Stimulated activated CD8-positive, alpha-beta memory T cell treated with anti-CD3 and anti-CD28 coated beads, Interleukin-7, amount 100 ng/mL, for 48 hours (primary cell): Measurements from ENCODE around the gene RCC2.

Experiments
- DNase-seq, 2 donors: peaks; one replicate each; pipeline ENCODE4 v3.0.0-alpha.2; 2020; ENCODE audit warnings: low read depth in 1 of 2; ENCODE audit errors: extremely low read depth in 1 of 2

RCC2 gene

GRCh38 chr1:17381161-17381560 lies 58.3 kb downstream of the RCC2 start:
- no peak for DNase-seq

- DNase-seq: no peak
These were observed 62.0 kb downstream of the RCC2 start for GRCh38 chr1:17377325-17377953.

- DNase-seq: no peak
These were observed 63.8 kb downstream of the RCC2 start for GRCh38 chr1:17375651-17376050.

- DNase-seq: no peak
These were observed 66.5 kb downstream of the RCC2 start for GRCh38 chr1:17372955-17373354.

GRCh38 chr1:17371896-17372295 lies 67.6 kb downstream of the RCC2 start, which contains the start of gene PADI6:
PADI6 (plus strand) TSS chr1:17372196; CDS start chr1:17372246, 50 bp downstream.
- DNase-seq: no peak

GRCh38 chr1:17370618-17371017 lies 68.9 kb downstream of the RCC2 start:
- no peak for DNase-seq

GRCh38 chr1:17369466-17369865 lies 70.0 kb downstream of the RCC2 start:
- DNase-seq: no peak

GRCh38 chr1:17365293-17365692 lies 74.2 kb downstream of the RCC2 start:
- no peak for DNase-seq

- no peak for DNase-seq
These were observed 75.7 kb downstream of the RCC2 start for GRCh38 chr1:17363771-17364170.

GRCh38 chr1:17363351-17363750 lies 76.1 kb downstream of the RCC2 start:
- no peak for DNase-seq

- no peak for DNase-seq
These were observed 77.8 kb downstream of the RCC2 start for GRCh38 chr1:17361687-17362086.

GRCh38 chr1:17360272-17360956 lies 79.1 kb downstream of the RCC2 start:
- DNase-seq: no peak

- DNase-seq: no peak
These were observed 79.7 kb downstream of the RCC2 start for GRCh38 chr1:17359808-17360207.

- DNase-seq: no peak
These were observed 80.4 kb downstream of the RCC2 start for GRCh38 chr1:17359031-17359430.

GRCh38 chr1:17358557-17358956 lies 80.9 kb downstream of the RCC2 start:
- DNase-seq: no peak
